GM19035 (cell line): Measurements from ENCODE around the gene SULT1C4.
"Not testable (repeated sequence)": the region's sequence is repeated elsewhere in the genome, so short reads cannot be mapped to it uniquely, and the experiment has no call there.

ENCODE experiments used
- ATAC-seq: cut with Tn5 transposase; IDR thresholded peaks from one replicate; pipeline ENCODE4 v1.9.1; 2021; ENCODE audit not compliant: unreplicated experiment

SULT1C4 gene

GRCh38 chr2:108377815-108378630, at the start of gene SULT1C4:
TSS of gene SULT1C4 (plus strand) at chr2:108377954. CDS start at chr2:108378338, 384 bp downstream.
- no peak for ATAC-seq

GRCh38 chr2:108329771-108330170, 48.0 kb upstream of the SULT1C4 start:
- ATAC-seq, result no peak

- ATAC-seq, result no peak
Observed at GRCh38 chr2:108330979-108331378, 46.8 kb upstream of the SULT1C4 start.

- no peak for ATAC-seq
Observed at GRCh38 chr2:108345951-108346350, 31.8 kb upstream of the SULT1C4 start.

- ATAC-seq, result no peak
Observed at GRCh38 chr2:108346827-108347226, 30.9 kb upstream of the SULT1C4 start.

GRCh38 chr2:108347786-108348185, 30.0 kb upstream of the SULT1C4 start:
- ATAC-seq, result no peak

- no peak for ATAC-seq
Observed at GRCh38 chr2:108348816-108349570, 28.8 kb upstream of the SULT1C4 start.

- ATAC-seq, result no peak
Observed at GRCh38 chr2:108349571-108349928, 28.2 kb upstream of the SULT1C4 start.

- ATAC-seq, result no peak
Observed at GRCh38 chr2:108351889-108352288, 25.9 kb upstream of the SULT1C4 start.

- ATAC-seq, result no peak
Observed at GRCh38 chr2:108354136-108354535, 23.6 kb upstream of the SULT1C4 start.

GRCh38 chr2:108355906-108356734, 21.6 kb upstream of the SULT1C4 start:
- ATAC-seq, result no peak

GRCh38 chr2:108359336-108359735, 18.4 kb upstream of the SULT1C4 start:
- not testable (repeated sequence) for ATAC-seq

GRCh38 chr2:108360776-108361468, 16.8 kb upstream of the SULT1C4 start:
- ATAC-seq, result no peak

- ATAC-seq, result no peak
Observed at GRCh38 chr2:108363024-108363907, 14.5 kb upstream of the SULT1C4 start.

- ATAC-seq, result no peak
Observed at GRCh38 chr2:108363908-108364225, 13.9 kb upstream of the SULT1C4 start.

GRCh38 chr2:108364676-108365297, 13.0 kb upstream of the SULT1C4 start:
- ATAC-seq, result no peak

GRCh38 chr2:108365656-108366055, 12.1 kb upstream of the SULT1C4 start:
- no peak for ATAC-seq

- no peak for ATAC-seq
Observed at GRCh38 chr2:108367014-108367413, 10.7 kb upstream of the SULT1C4 start.

GRCh38 chr2:108367561-108368175, 10.1 kb upstream of the SULT1C4 start:
- ATAC-seq, result no peak
